ENCODE data around the gene ZNF600. TPM values are rescaled to one million over a fixed set of nuclear protein-coding genes. Genes with fewer than 3 reads are reported as not detected.

ZNF600 gene
- total and polyA plus RNA-seq, 2 of the 8 experiments (the other 6 are each of a cell fraction or from before 2014, with no cell fraction given) = 2.1 to 8.0 TPM

DNA sequence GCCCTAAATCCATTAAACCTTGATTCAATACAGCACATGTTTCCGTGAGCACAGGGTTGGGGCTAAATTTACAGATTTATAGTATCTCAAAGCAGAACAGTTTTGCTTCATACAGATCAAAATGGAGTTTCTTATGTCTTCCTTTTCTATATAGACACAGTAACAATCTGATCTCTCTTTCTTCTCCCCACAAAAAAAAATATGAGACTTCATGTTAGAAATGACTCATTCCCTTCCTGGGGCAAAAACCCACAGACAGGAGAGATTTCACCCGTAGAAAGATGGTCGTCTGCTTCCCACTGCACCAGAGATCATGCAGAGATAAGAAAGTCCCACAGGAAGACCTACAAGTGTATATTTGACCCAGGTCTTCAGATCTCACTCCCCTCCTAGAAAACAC is 44.1 kb downstream of the ZNF600 start (continued):
- TF ChIP-seq, protein P1, sequence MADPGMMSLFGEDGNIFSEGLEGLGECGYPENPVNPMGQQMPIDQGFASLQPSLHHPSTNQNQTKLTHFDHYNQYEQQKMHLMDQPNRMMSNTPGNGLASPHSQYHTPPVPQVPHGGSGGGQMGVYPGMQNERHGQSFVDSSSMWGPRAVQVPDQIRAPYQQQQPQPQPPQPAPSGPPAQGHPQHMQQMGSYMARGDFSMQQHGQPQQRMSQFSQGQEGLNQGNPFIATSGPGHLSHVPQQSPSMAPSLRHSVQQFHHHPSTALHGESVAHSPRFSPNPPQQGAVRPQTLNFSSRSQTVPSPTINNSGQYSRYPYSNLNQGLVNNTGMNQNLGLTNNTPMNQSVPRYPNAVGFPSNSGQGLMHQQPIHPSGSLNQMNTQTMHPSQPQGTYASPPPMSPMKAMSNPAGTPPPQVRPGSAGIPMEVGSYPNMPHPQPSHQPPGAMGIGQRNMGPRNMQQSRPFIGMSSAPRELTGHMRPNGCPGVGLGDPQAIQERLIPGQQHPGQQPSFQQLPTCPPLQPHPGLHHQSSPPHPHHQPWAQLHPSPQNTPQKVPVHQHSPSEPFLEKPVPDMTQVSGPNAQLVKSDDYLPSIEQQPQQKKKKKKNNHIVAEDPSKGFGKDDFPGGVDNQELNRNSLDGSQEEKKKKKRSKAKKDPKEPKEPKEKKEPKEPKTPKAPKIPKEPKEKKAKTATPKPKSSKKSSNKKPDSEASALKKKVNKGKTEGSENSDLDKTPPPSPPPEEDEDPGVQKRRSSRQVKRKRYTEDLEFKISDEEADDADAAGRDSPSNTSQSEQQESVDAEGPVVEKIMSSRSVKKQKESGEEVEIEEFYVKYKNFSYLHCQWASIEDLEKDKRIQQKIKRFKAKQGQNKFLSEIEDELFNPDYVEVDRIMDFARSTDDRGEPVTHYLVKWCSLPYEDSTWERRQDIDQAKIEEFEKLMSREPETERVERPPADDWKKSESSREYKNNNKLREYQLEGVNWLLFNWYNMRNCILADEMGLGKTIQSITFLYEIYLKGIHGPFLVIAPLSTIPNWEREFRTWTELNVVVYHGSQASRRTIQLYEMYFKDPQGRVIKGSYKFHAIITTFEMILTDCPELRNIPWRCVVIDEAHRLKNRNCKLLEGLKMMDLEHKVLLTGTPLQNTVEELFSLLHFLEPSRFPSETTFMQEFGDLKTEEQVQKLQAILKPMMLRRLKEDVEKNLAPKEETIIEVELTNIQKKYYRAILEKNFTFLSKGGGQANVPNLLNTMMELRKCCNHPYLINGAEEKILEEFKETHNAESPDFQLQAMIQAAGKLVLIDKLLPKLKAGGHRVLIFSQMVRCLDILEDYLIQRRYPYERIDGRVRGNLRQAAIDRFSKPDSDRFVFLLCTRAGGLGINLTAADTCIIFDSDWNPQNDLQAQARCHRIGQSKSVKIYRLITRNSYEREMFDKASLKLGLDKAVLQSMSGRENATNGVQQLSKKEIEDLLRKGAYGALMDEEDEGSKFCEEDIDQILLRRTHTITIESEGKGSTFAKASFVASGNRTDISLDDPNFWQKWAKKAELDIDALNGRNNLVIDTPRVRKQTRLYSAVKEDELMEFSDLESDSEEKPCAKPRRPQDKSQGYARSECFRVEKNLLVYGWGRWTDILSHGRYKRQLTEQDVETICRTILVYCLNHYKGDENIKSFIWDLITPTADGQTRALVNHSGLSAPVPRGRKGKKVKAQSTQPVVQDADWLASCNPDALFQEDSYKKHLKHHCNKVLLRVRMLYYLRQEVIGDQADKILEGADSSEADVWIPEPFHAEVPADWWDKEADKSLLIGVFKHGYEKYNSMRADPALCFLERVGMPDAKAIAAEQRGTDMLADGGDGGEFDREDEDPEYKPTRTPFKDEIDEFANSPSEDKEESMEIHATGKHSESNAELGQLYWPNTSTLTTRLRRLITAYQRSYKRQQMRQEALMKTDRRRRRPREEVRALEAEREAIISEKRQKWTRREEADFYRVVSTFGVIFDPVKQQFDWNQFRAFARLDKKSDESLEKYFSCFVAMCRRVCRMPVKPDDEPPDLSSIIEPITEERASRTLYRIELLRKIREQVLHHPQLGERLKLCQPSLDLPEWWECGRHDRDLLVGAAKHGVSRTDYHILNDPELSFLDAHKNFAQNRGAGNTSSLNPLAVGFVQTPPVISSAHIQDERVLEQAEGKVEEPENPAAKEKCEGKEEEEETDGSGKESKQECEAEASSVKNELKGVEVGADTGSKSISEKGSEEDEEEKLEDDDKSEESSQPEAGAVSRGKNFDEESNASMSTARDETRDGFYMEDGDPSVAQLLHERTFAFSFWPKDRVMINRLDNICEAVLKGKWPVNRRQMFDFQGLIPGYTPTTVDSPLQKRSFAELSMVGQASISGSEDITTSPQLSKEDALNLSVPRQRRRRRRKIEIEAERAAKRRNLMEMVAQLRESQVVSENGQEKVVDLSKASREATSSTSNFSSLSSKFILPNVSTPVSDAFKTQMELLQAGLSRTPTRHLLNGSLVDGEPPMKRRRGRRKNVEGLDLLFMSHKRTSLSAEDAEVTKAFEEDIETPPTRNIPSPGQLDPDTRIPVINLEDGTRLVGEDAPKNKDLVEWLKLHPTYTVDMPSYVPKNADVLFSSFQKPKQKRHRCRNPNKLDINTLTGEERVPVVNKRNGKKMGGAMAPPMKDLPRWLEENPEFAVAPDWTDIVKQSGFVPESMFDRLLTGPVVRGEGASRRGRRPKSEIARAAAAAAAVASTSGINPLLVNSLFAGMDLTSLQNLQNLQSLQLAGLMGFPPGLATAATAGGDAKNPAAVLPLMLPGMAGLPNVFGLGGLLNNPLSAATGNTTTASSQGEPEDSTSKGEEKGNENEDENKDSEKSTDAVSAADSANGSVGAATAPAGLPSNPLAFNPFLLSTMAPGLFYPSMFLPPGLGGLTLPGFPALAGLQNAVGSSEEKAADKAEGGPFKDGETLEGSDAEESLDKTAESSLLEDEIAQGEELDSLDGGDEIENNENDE (IDR thresholded peaks at IDR 0.05; ENCODE audit: insufficient replicate concordance, low read length) = no peak
- TF ChIP-seq KDM1A (IDR thresholded peaks at IDR 0.05; ENCODE audit: borderline replicate concordance, low read length) = no peak

Measured in H1 (cell line).